Measurements from ENCODE around the gene NFIX. TPM values are rescaled to one million over a fixed set of nuclear protein-coding genes. Genes with fewer than 3 reads are reported as not detected.
"Not testable (repeated sequence)": the region's sequence is repeated elsewhere in the genome, so short reads cannot be mapped to it uniquely, and the experiment has no call there.

NFIX gene
- total RNA-seq, 1 experiment from 2014 or later, result 16.4 TPM

- Mint-ChIP-seq H3K4me1 (ENCODE audit: low read depth, unreplicated experiment) (peaks cover 22% of the 10 kb centered on the region), H3K27ac (ENCODE audit: unreplicated experiment) (peak within 1 kb of the TSS; percentile 0), H3K9me3 (ENCODE audit: low read depth, unreplicated experiment) (no peaks in the 10 kb centered on the region), H3K27me3 (ENCODE audit: unreplicated experiment) (peaks cover 2% of the 10 kb centered on the region), H3K4me3 (ENCODE audit: low read depth, unreplicated experiment) (peak within 1 kb of the TSS; percentile 62), H3K36me3 (ENCODE audit: insufficient read depth, unreplicated experiment) (peaks cover 47% of the 10 kb centered on the region)
- BruUV-seq (replicated peaks), result no TSS peak
- no peak for TF ChIP-seq CTCF (IDR thresholded peaks at IDR 0.05; ENCODE audit: unreplicated experiment)
- peak; percentile 84 for DNase-seq
- CTCF ChIA-PET, result interaction anchor here (1.4 kb wide), 1 partner anchor 9 kb away, joined by 3 read pairs; no protein-coding TSS in a partner anchor
- intact Hi-C loops (cut with micrococcal nuclease; ENCODE audit: unreplicated experiment), result no loop called here
Measured at GRCh38 chr19:12956446-12957388, 38.6 kb upstream of the NFIX start, which contains the start of gene GADD45GIP1. TSS of gene GADD45GIP1 (minus strand) at chr19:12957223. CDS start at chr19:12957212, 11 bp downstream.

GRCh38 chr19:12957389-12957952 lies 37.8 kb upstream of the NFIX start:
- intact Hi-C loops (cut with micrococcal nuclease; ENCODE audit: unreplicated experiment), result not testable (repeated sequence)
- H3K36me3 Mint-ChIP-seq (ENCODE audit: insufficient read depth, unreplicated experiment), result peaks cover 41% of the 10 kb centered on the region

GRCh38 chr19:12959481-12959880 lies 35.8 kb upstream of the NFIX start:
- Mint-ChIP-seq H3K36me3 (ENCODE audit: insufficient read depth, unreplicated experiment) (peaks cover 27% of the 10 kb centered on the region), H3K27me3 (ENCODE audit: unreplicated experiment) (peaks cover 8% of the 10 kb centered on the region), H3K4me3 (ENCODE audit: low read depth, unreplicated experiment) (no peak overlapping the region), H3K4me1 (ENCODE audit: low read depth, unreplicated experiment) (peaks cover 15% of the 10 kb centered on the region), H3K27ac (ENCODE audit: unreplicated experiment) (no peak overlapping the region), H3K9me3 (ENCODE audit: low read depth, unreplicated experiment) (no peaks in the 10 kb centered on the region)
- no TSS peak for BruUV-seq (replicated peaks)
- CTCF ChIA-PET, result no interaction called here
- no peak for TF ChIP-seq CTCF (IDR thresholded peaks at IDR 0.05; ENCODE audit: unreplicated experiment)
- no peak for DNase-seq
- intact Hi-C loops (cut with micrococcal nuclease; ENCODE audit: unreplicated experiment), result no loop called here

More at GRCh38 chr19:12957389-12957952, 37.8 kb upstream of the NFIX start:
- H3K27me3 Mint-ChIP-seq (ENCODE audit: unreplicated experiment); H3K9me3 Mint-ChIP-seq (ENCODE audit: low read depth, unreplicated experiment); BruUV-seq (replicated peaks); H3K27ac Mint-ChIP-seq (ENCODE audit: unreplicated experiment); DNase-seq; CTCF ChIA-PET: not testable (repeated sequence)
- H3K4me3 Mint-ChIP-seq (ENCODE audit: low read depth, unreplicated experiment), result peak overlapping the region; percentile 62
- peaks cover 22% of the 10 kb centered on the region for H3K4me1 Mint-ChIP-seq (ENCODE audit: low read depth, unreplicated experiment)

GRCh38 chr19:12965017-12965811 lies 30.1 kb upstream of the NFIX start:
- CTCF ChIA-PET, result interaction anchor here (0.5 to 1.6 kb wide), 13 partner anchors 9 to 389 kb away, joined by 3 to 17 read pairs (median 3); no protein-coding TSS in a partner anchor
- Mint-ChIP-seq H3K36me3 (ENCODE audit: insufficient read depth, unreplicated experiment) (peaks cover 5% of the 10 kb centered on the region), H3K27me3 (ENCODE audit: unreplicated experiment) (peaks cover 8% of the 10 kb centered on the region), H3K4me1 (ENCODE audit: low read depth, unreplicated experiment) (peaks cover 9% of the 10 kb centered on the region), H3K9me3 (ENCODE audit: low read depth, unreplicated experiment) (no peaks in the 10 kb centered on the region), H3K4me3 (ENCODE audit: low read depth, unreplicated experiment) (peak overlapping the region; percentile 66), H3K27ac (ENCODE audit: unreplicated experiment) (peak overlapping the region; percentile 53)
- intact Hi-C loops (cut with micrococcal nuclease; ENCODE audit: unreplicated experiment), result no loop called here
- BruUV-seq (replicated peaks), result no TSS peak
- TF ChIP-seq CTCF (IDR thresholded peaks at IDR 0.05; ENCODE audit: unreplicated experiment), result peak; percentile 81
- peak; percentile 87 for DNase-seq
